K562 (cell line): ENCODE data around the gene EFCAB3. TPM values are rescaled to one million over a fixed set of nuclear protein-coding genes. Genes with fewer than 3 reads are reported as not detected.
"Not testable (repeated sequence)": the region's sequence is repeated elsewhere in the genome, so short reads cannot be mapped to it uniquely, and the experiment has no call there.

Experiments
- ATAC-seq: fragments of 200-7000 bp; cut with Tn5 transposase; 3 replicates; pipeline ENCODE4 v1.9.1; 2020; ENCODE audit warnings: moderate library complexity
- BruUV-seq: library from RNA; stranded (reverse); fragments of 400-500 nt; replicated peaks from 2 replicates; lab custom pipeline; 2021; lab: Mats Ljungman, UMichigan
- CTCF ChIA-PET: fragments of 300-600 bp; formaldehyde crosslinking; extraction: SDS; loops from one replicate; lab custom pipeline; 2021; ENCODE audit warnings: low intra/inter-chr PET ratio; lab: Yijun Ruan, JAX
- POLR2A ChIA-PET: fragments of 300-600, 350-650 bp; sonication (Branson Sonifier 250); formaldehyde crosslinking; extraction: SDS; loops from one replicate; lab custom pipeline; 2021; ENCODE audit warnings: antibody characterized with exemption, inconsistent platforms; lab: Yijun Ruan, JAX
- DNase-seq, 4 experiments: peaks; one replicate each; pipeline versions ENCODE4 v3.0.0 to v3.0.0-alpha.2; 2011 to 2018; ENCODE audit warnings: low spot score in 3 of 4, mixed read lengths in 3 of 4; ENCODE audit errors: extremely low read depth in 1 of 4
- FAIRE-seq: peaks from 2 replicates; lab custom pipeline; 2011; peaks lifted over from hg19 to GRCh38; lab: Jason Lieb, UNC
- H2AFZ ChIP-seq: 2 replicates; pipeline ENCODE4 v1.6.0; 2011; ENCODE audit warnings: low read depth, low read length, control low read depth, inconsistent platforms
- H3K27ac ChIP-seq: fragments of 200-600 bp; 3 replicates; pipeline ENCODE4 v1.8.0; 2011; ENCODE audit warnings: low read depth, mild to moderate bottlenecking, control low read depth, inconsistent platforms, low read length, moderate library complexity, mixed read lengths; ENCODE audit errors: extremely low read depth
- H3K27me3 ChIP-seq, 2 experiments: fragments of 300-600 bp in 1 of 2; 2 replicates in 1 of 2; 3 replicates in 1 of 2; pipeline versions ENCODE4 v1.6.0 to v1.8.0; 2011; ENCODE audit warnings: inconsistent platforms in 2 of 2, low read length in 2 of 2, mild to moderate bottlenecking in 1 of 2, mixed read lengths in 1 of 2, moderate library complexity in 1 of 2; ENCODE audit not compliant: control insufficient read depth in 2 of 2, insufficient read depth in 2 of 2
- H3K36me3 ChIP-seq: fragments of 300-600 bp; 3 replicates; pipeline ENCODE4 v1.8.0; 2011; ENCODE audit warnings: mild to moderate bottlenecking, low read length, inconsistent platforms; ENCODE audit not compliant: control insufficient read depth, insufficient read depth
- H3K4me1 ChIP-seq, 2 experiments: fragments of 200-600 bp in 1 of 2; replicated peaks in 1 of 2; 2 replicates in 1 of 2; 3 replicates in 1 of 2; pipeline versions ENCODE4 v1.5.1 to v1.8.0; 2011; ENCODE audit warnings: inconsistent platforms in 2 of 2, low read length in 2 of 2, mild to moderate bottlenecking in 1 of 2, mixed read lengths in 1 of 2, moderate library complexity in 1 of 2; ENCODE audit not compliant: control insufficient read depth in 2 of 2, insufficient read depth in 2 of 2
- H3K4me2 ChIP-seq: 2 replicates; pipeline ENCODE4 v1.6.1; 2011; ENCODE audit warnings: low read length, control low read depth, inconsistent platforms, mixed read lengths; ENCODE audit not compliant: insufficient read depth
- H3K4me3 ChIP-seq: fragments of 200-600 bp; sonication (generic), shearing (Covaris generic); 2 replicates; pipeline ENCODE4 v1.5.1; 2016; ENCODE audit warnings: control low read depth, inconsistent platforms
- H3K79me2 ChIP-seq: fragments of 200-600 bp; 3 replicates; pipeline ENCODE4 v1.8.0; 2011; ENCODE audit warnings: low read length, inconsistent platforms; ENCODE audit not compliant: control insufficient read depth, insufficient read depth
- H3K9ac ChIP-seq, 2 experiments: 2 replicates each; pipeline versions ENCODE4 v1.6.0 to v1.6.1; 2011; ENCODE audit warnings: low read depth in 2 of 2, low read length in 2 of 2, control low read depth in 1 of 2, inconsistent platforms in 1 of 2, mild to moderate bottlenecking in 1 of 2, mixed read lengths in 1 of 2; ENCODE audit not compliant: insufficient read depth in 1 of 2
- H3K9me1 ChIP-seq: one replicate; pipeline ENCODE4 v1.6.0; 2011; ENCODE audit warnings: inconsistent platforms, mild to moderate bottlenecking, low read length, moderate library complexity; ENCODE audit not compliant: control insufficient read depth, insufficient read depth
- H3K9me3 ChIP-seq: replicated peaks from 2 replicates; pipeline ENCODE4 v1.5.1; 2011; ENCODE audit warnings: low read depth, low read length, inconsistent platforms; ENCODE audit not compliant: control insufficient read depth, insufficient read depth
- H4K20me1 ChIP-seq: replicated peaks from 2 replicates; pipeline ENCODE4 v1.6.1; 2011; ENCODE audit warnings: low read length, inconsistent platforms, mixed read lengths; ENCODE audit not compliant: control insufficient read depth, insufficient read depth
- C11orf30 ChIP-seq: fragments of 450-650 bp; IDR thresholded peaks from 2 replicates; pipeline ENCODE4 v1.6.1; 2016; ENCODE audit warnings: low read depth, mild to moderate bottlenecking
- CREM ChIP-seq: IDR thresholded peaks from 2 replicates; pipeline ENCODE4 v1.6.1; 2014; ENCODE audit warnings: antibody characterized with exemption, low read depth
- EP400 ChIP-seq: fragments of 450-650 bp; IDR thresholded peaks from 2 replicates; pipeline ENCODE4 v1.6.1; 2017; ENCODE audit warnings: antibody characterized with exemption, mild to moderate bottlenecking, moderate library complexity
- GABPA ChIP-seq: fragments of 200-800 bp; sonication (Bioruptor generic); conservative IDR thresholded peaks from 2 replicates; pipeline ENCODE4 v1.6.1; 2016; ENCODE audit warnings: low read depth, missing genetic modification characterization, missing compliant biosample characterization
- HDAC1 ChIP-seq, 2 experiments: fragments of 450-650 bp; IDR thresholded peaks; 2 replicates each; pipeline ENCODE4 v1.6.1; 2016 to 2017; ENCODE audit warnings: inconsistent platforms in 1 of 2, mild to moderate bottlenecking in 1 of 2, moderate library complexity in 1 of 2
- MAX ChIP-seq: sonication (generic); formaldehyde crosslinking; IDR thresholded peaks from 2 replicates; pipeline ENCODE4 v1.9.0; 2022; ENCODE audit warnings: mild to moderate bottlenecking, missing genetic modification reagents
- PML ChIP-seq: IDR thresholded peaks from 2 replicates; pipeline ENCODE4 v1.6.1; 2012; ENCODE audit warnings: low read length, inconsistent platforms
- POLR2AphosphoS5 ChIP-seq: IDR thresholded peaks from 2 replicates; pipeline ENCODE4 v1.6.1; 2011; ENCODE audit warnings: mild to moderate bottlenecking, low read depth, low read length, moderate library complexity; ENCODE audit not compliant: control insufficient read depth, insufficient read depth
- POLR2H ChIP-seq: IDR thresholded peaks from 2 replicates; pipeline ENCODE4 v1.6.1; 2016; ENCODE audit warnings: missing genetic modification characterization, low read depth, mild to moderate bottlenecking, control low read depth, missing compliant biosample characterization, moderate library complexity
- RBBP5 ChIP-seq: fragments of 200-600 bp; sonication (generic); IDR thresholded peaks from 2 replicates; pipeline ENCODE4 v1.6.1; 2012; ENCODE audit warnings: borderline replicate concordance, mild to moderate bottlenecking, low read length, control low read depth, inconsistent platforms; ENCODE audit not compliant: insufficient read depth, poor library complexity, severe bottlenecking
- RCOR1 ChIP-seq, 2 experiments: IDR thresholded peaks; 2 replicates each; pipeline ENCODE4 v1.6.1; 2012; ENCODE audit warnings: low read depth in 2 of 2, low read length in 2 of 2, borderline replicate concordance in 1 of 2, improper control_type of control experiment in 1 of 2
- SIN3B ChIP-seq: fragments of 450-650 bp; IDR thresholded peaks from 2 replicates; pipeline ENCODE4 v1.6.1; 2017; ENCODE audit warnings: low read depth, mild to moderate bottlenecking, moderate library complexity
- SMARCE1 ChIP-seq: fragments of 450-650 bp; IDR thresholded peaks from 2 replicates; pipeline ENCODE4 v1.7.1; 2016; ENCODE audit warnings: mild to moderate bottlenecking
- SRF ChIP-seq, 2 experiments: fragments of 250-450, 450-650 bp in 1 of 2; sonication (Bioruptor Pico) in 1 of 2; sonication (generic) in 1 of 2; formaldehyde crosslinking; IDR thresholded peaks; 2 replicates each; pipeline versions ENCODE4 v1.5.0 to v1.5.1; 2020 to 2022; ENCODE audit warnings: mild to moderate bottlenecking in 1 of 2, missing genetic modification reagents in 1 of 2
- TAF7 ChIP-seq: fragments of 450-650 bp; IDR thresholded peaks from 2 replicates; pipeline ENCODE4 v1.6.1; 2016; ENCODE audit warnings: missing genetic modification characterization, missing compliant biosample characterization
- TAF9B ChIP-seq: fragments of 450-650 bp; IDR thresholded peaks from 2 replicates; pipeline ENCODE4 v1.6.1; 2018; ENCODE audit warnings: mild to moderate bottlenecking; ENCODE audit not compliant: partially characterized antibody
- THAP12 ChIP-seq: fragments of 250-450 bp; sonication (Bioruptor Pico); IDR thresholded peaks from 2 replicates; pipeline ENCODE4 v1.9.0; 2021; ENCODE audit warnings: mild to moderate bottlenecking, inconsistent platforms
- ZNF511 ChIP-seq: sonication (generic); formaldehyde crosslinking; IDR thresholded peaks from 2 replicates; pipeline ENCODE4 v1.8.0; 2022; ENCODE audit warnings: mild to moderate bottlenecking, missing genetic modification reagents
- WGBS: fragments of 100-300 bp; shearing (Covaris generic); methylation state at CpG from one replicate; pipeline ENCODE4 v1.1.6; 2016; ENCODE audit warnings: low coverage, mixed read lengths; ENCODE audit not compliant: insufficient coverage; ENCODE audit errors: missing lambda C conversion rate; 5-methylcytosine and 5-hydroxymethylcytosine counted together
- in situ Hi-C: fragments of 300-500 bp; cut with MboI; formaldehyde crosslinking; loops from 4 replicates; pipeline ENCODE4 v1.15.0; 2018; ENCODE audit warnings: inconsistent platforms, mixed read lengths
- intact Hi-C: fragments of 100-400 bp; cut with micrococcal nuclease; formaldehyde crosslinking; loops from 2 replicates; pipeline ENCODE4 v1.14.2; 2022
- polyA plus RNA-seq, 8 experiments: library from polyadenylated mRNA; depleted of rRNA in 4 of 8; stranded (reverse) in 5 of 8; unstranded in 3 of 8; fragments of >200 nt; fragmentation: Nextera tagmentation in 2 of 8; fragmentation: Illumina TruSeq in 1 of 8; extraction: Ambion mirVana in 2 of 8; extraction: Trizol in 1 of 8; gene quantifications; 2 replicates each; pipeline versions ENCODE4 v1.2.1 to v1.2.3, GENCODE V29; 2011 to 2014; ENCODE audit warnings: inconsistent platforms in 1 of 8, missing spikeins in 1 of 8
- total RNA-seq, 7 experiments: library from RNA; depleted of rRNA in 6 of 7; stranded (reverse); fragments of >200 nt in 6 of 7; fragmentation: Illumina TruSeq in 2 of 7; extraction: Trizol in 2 of 7; gene quantifications; 2 replicates each; pipeline versions ENCODE4 v1.2.1 to v1.2.3, GENCODE V29; 2011 to 2021; ENCODE audit warnings: low replicate concordance in 1 of 7

The EFCAB3 gene
- total and polyA plus RNA-seq, 9 of the 15 experiments (the other 6 are each of a cell fraction or from before 2014, with no cell fraction given): not detected

GRCh38 chr17:62423647-62424461 is 43.5 kb downstream of the EFCAB3 start, which contains the start of gene METTL2A:
TSS of gene METTL2A (plus strand) at chr17:62423897. CDS start at chr17:62423903, 6 bp downstream.
- POLR2A ChIA-PET: interaction anchor here (0.6 kb wide), 1 partner anchor 1184 kb away, joined by 3 read pairs; no protein-coding TSS in a partner anchor
- FAIRE-seq (peak; percentile 87), DNase-seq (peak; percentile 73 to 96 (median 80)), ATAC-seq (peak; percentile 96)
- H3K27me3 ChIP-seq, H3K4me1 ChIP-seq, CTCF ChIA-PET, H3K9me1 ChIP-seq, H4K20me1 ChIP-seq, in situ Hi-C loops, H3K9me3 ChIP-seq: not testable (repeated sequence)
- Histone ChIP-seq H2AFZ (peak within 1 kb of the TSS; percentile 96), H3K4me3 (peak within 1 kb of the TSS; percentile 89), H3K4me2 (peak within 1 kb of the TSS; percentile 77), H3K79me2 (peaks cover 18% of the 10 kb centered on the region), H3K27ac (peak within 1 kb of the TSS; percentile 86), H3K36me3 (peaks cover 23% of the 10 kb centered on the region; the same call in 2 of the 3 replicates), H3K9ac (peak within 1 kb of the TSS; percentile 85 to 95)
- intact Hi-C loops: loop anchor here (10.0 kb wide), 1 partner anchor 51 kb away; the partner anchor contains the start of gene TLK2
- TSS peak; percentile 66 for BruUV-seq
- under 1% methylated on average over 50 of the region's 58 CpGs for WGBS
- TF ChIP-seq SIN3B (peak; percentile 97), POLR2H (tag) (peak; percentile 70), GABPA (tag) (peak; percentile 95), RBBP5 (peak; percentile 85), THAP12 (CRISPR knock-in tag) (peak; percentile 53; the same call in 1 of the 2 replicates), RCOR1 (IDR thresholded peaks at IDR 0.05; ENCODE audit: borderline replicate concordance in 1 of 2, low read depth in 2 of 2, low read length in 2 of 2) (0 out of 4 replicates have a peak, but pooled peaks of 1 of the 2 experiments have one; percentile 30), EP400 (peak; percentile 87), CREM (peak; percentile 71), MAX (peak; percentile 78), SMARCE1 (0 out of 2 replicates have a peak, but pooled peaks have one; percentile 50), TAF7 (tag) (0 out of 2 replicates have a peak, but pooled peaks have one; percentile 11), TAF9B (peak; percentile 70), PML (peak; percentile 56; the same call in 1 of the 2 replicates), POLR2AphosphoS5 (0 out of 2 replicates have a peak, but pooled peaks have one; percentile 72), SRF (CRISPR knock-in tag; IDR thresholded peaks at IDR 0.05) (peak in 1 of 2 experiments; percentile 61; a peak in 1 of 4 replicates), C11orf30 (peak; percentile 93), ZNF511 (CRISPR knock-in tag) (peak; percentile 76; the same call in 1 of the 2 replicates), HDAC1 (IDR thresholded peaks at IDR 0.05) (peak in 1 of 2 experiments; percentile 72; a peak in 2 of 4 replicates)
